BJ (cell line): ENCODE results near the gene MZT2B. TPM values are rescaled to one million over a fixed set of nuclear protein-coding genes. Genes with fewer than 3 reads are reported as not detected.
"Not testable (repeated sequence)": the region's sequence is repeated elsewhere in the genome, so short reads cannot be mapped to it uniquely, and the experiment has no call there.

Experiments
- CTCF ChIA-PET: fragments of 350-600 bp; formaldehyde crosslinking; extraction: SDS; loops from one replicate; lab custom pipeline; 2021; ENCODE audit warnings: antibody characterized with exemption, inconsistent platforms; lab: Yijun Ruan, JAX
- POLR2A ChIA-PET: fragments of 300-600 bp; sonication (Branson Sonifier 250); formaldehyde crosslinking; extraction: SDS; loops from one replicate; lab custom pipeline; 2021; ENCODE audit warnings: antibody characterized with exemption; lab: Charles Lee
- DNase-seq: peaks from one replicate; pipeline ENCODE4 v3.0.0-alpha.2; 2011; ENCODE audit warnings: low read depth
- H3K27me3 ChIP-seq: 2 replicates; pipeline ENCODE4 v1.6.0; 2011; ENCODE audit warnings: low read length; ENCODE audit not compliant: control insufficient read depth, insufficient read depth
- H3K36me3 ChIP-seq: 2 replicates; pipeline ENCODE4 v1.5.1; 2011; ENCODE audit warnings: low read length; ENCODE audit not compliant: control insufficient read depth, insufficient read depth
- H3K4me3 ChIP-seq: 2 replicates; pipeline ENCODE4 v1.5.1; 2011; ENCODE audit warnings: low read depth, mild to moderate bottlenecking, control low read depth, low read length
- CTCF ChIP-seq: IDR thresholded peaks from 2 replicates; pipeline ENCODE4 v1.5.1; 2011; ENCODE audit warnings: low read depth, mild to moderate bottlenecking, control low read depth, inconsistent platforms, low read length, moderate library complexity; ENCODE audit not compliant: insufficient read depth
- polyA plus RNA-seq: library from polyadenylated mRNA; depleted of rRNA; stranded (reverse); fragments of >200 nt; gene quantifications from 2 replicates; pipeline ENCODE4 v1.2.3, GENCODE V29; 2011

Gene MZT2B
- polyA plus RNA-seq, 1 experiment: 199 TPM

DNA sequence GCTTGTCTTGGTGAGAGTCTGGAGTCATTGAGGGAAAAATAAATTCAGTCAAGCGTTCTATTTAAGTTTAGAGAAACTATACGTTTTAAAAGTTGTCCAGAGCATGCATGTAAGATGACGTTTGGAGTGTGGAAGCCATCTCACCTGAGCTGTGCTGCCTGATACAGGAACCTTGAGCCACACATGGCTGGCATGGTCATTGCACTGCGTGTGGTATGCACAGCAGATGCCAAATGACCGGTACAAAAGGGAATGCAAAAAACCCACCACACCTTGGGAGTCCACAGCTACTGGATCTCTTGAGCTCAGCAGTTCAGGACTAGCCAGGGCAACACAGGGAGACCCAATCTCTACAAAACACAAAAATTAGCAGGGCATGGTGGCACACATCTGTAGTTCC, 4.3 kb downstream of the MZT2B start:
- no peak for DNase-seq
- Histone ChIP-seq H3K4me3 (no peak overlapping the region), H3K27me3 (no peaks in the 10 kb centered on the region), H3K36me3 (peaks cover 6% of the 10 kb centered on the region)
- POLR2A ChIA-PET: no interaction called here
- no peak for TF ChIP-seq CTCF
- CTCF ChIA-PET: interaction anchor here (2.5 kb wide), 1 partner anchor 147 kb away, joined by 10 read pairs; no protein-coding TSS in a partner anchor

- CTCF ChIA-PET: interaction anchor here (0.9 to 2.5 kb wide), 2 partner anchors 146 to 155 kb away, joined by 5 to 10 read pairs; partner anchors contain the start of gene IMP4
- no peak for DNase-seq
- no peak for TF ChIP-seq CTCF
- no peak overlapping the region for H3K4me3 ChIP-seq
- POLR2A ChIA-PET: no interaction called here
- H3K36me3 ChIP-seq: peaks cover 6% of the 10 kb centered on the region
- H3K27me3 ChIP-seq: no peaks in the 10 kb centered on the region
Observed at GRCh38 chr2:130187268-130187667, 5.2 kb downstream of the MZT2B start.

GRCh38 chr2:130187859-130188792, 6.1 kb downstream of the MZT2B start:
- POLR2A ChIA-PET, DNase-seq, H3K4me3 ChIP-seq, H3K27me3 ChIP-seq, H3K36me3 ChIP-seq: not testable (repeated sequence)
- CTCF ChIA-PET: interaction anchor here (0.9 to 2.5 kb wide), 2 partner anchors 145 to 154 kb away, joined by 5 to 10 read pairs; partner anchors contain the start of gene IMP4

GRCh38 chr2:130188958-130189357, 6.9 kb downstream of the MZT2B start:
- POLR2A ChIA-PET, H3K4me3 ChIP-seq, H3K27me3 ChIP-seq, DNase-seq, H3K36me3 ChIP-seq, CTCF ChIA-PET: not testable (repeated sequence)

DNA sequence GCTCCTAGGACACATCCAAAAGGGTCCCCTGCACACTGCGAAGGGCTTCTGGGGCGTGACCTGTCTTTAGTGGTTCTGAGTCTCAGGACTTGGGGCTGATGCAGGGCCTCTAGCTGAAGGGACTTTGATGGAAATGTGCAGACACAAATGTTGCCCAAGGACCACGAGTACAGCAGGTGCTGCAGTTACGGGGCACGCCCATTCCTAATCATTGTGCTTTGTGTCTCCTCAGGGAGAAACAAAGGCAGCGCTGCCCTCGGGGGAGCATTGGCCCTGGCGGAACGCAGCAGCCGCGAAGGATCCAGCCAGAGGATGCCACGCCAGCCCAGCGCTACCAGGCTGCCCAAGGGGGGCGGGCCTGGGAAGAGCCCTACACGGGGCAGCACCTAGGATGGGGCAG, 8.2 kb downstream of the MZT2B start:
- POLR2A ChIA-PET: no interaction called here
- DNase-seq: no peak
- TF ChIP-seq CTCF: no peak
- Histone ChIP-seq H3K36me3 (peaks cover 3% of the 10 kb centered on the region), H3K27me3 (no peaks in the 10 kb centered on the region), H3K4me3 (no peak overlapping the region)
- CTCF ChIA-PET: no interaction called here

DNA sequence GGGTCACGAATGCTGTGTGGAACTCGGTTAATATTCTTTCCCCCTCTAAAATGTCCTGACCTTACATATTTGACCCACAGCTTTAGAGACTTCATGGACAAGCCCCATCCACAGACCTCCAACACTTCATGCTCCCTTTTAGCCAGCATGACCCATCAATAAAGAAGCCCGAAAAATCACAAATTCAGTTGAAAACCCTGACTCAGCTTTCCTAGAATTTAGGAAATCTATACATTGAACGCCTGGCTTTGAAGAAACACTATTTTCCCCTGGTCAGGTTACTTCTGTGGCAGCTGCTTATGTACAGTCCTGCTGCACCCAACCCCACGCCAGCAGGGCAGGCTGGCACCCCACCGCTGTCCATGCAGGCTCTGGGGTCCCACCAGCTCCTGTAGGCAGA, 9.3 kb downstream of the MZT2B start:
- H3K4me3 ChIP-seq, H3K27me3 ChIP-seq, H3K36me3 ChIP-seq, POLR2A ChIA-PET, DNase-seq: not testable (repeated sequence)
- CTCF ChIA-PET: interaction anchor here (1.1 kb wide), 1 partner anchor 10 kb away, joined by 4 read pairs; the partner anchor contains the start of gene SMPD4

DNA sequence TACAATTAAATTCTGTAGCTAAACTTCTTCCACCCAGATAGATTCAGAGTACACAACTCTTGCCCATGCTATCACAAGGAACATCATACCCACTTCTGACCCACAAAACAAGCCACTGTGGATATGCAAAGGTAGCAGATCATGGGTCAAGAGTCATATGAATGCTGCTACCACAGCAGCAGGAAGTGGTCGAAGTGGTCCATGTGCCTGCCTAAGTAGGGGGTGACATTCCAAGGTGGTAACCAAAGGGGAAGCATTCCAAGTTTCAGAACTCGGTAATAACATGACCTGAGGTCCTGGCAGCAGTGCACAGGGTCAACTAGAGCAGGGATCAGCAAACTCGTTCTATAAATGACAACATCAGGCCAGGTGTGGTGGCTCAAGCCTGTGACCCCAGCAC, 10.4 kb downstream of the MZT2B start:
- POLR2A ChIA-PET, DNase-seq, CTCF ChIA-PET: not testable (repeated sequence)

GRCh38 chr2:130193824-130194223, 11.8 kb downstream of the MZT2B start:
- H3K4me3 ChIP-seq, CTCF ChIA-PET, POLR2A ChIA-PET, H3K27me3 ChIP-seq, H3K36me3 ChIP-seq, DNase-seq: not testable (repeated sequence)

More for the DNA sequence above, 10.4 kb downstream of the MZT2B start:
- not testable (repeated sequence) for H3K36me3 ChIP-seq, H3K4me3 ChIP-seq, H3K27me3 ChIP-seq

- POLR2A ChIA-PET, DNase-seq, H3K36me3 ChIP-seq, H3K27me3 ChIP-seq, H3K4me3 ChIP-seq, CTCF ChIA-PET: not testable (repeated sequence)
Observed at GRCh38 chr2:130195089-130195635, 13.1 kb downstream of the MZT2B start.
